ENCODE data around the gene DMD.

DMD gene

DNA sequence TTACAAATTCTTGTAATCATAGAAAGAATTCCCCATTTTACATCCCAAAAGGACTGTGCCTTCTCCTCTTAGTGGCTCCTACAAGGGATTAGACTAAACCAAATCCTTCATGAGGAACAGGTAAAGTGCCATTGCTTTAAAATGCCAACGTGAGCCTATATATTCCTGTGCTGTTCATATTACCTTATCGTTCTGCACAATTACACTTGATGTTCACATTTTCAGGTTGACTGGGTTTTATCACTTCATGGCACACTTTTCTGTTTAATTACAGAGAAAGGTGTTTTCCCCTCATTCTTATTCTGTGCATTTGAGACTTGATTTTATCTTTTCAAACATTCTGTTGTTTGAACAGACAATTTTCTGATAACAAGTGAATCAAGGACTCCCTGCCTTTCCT, 1493.9 kb downstream of the DMD start:
- no peak for TF ChIP-seq SIN3A (IDR thresholded peaks at IDR 0.05; ENCODE audit: borderline replicate concordance, insufficient read depth, low read length)

DNA sequence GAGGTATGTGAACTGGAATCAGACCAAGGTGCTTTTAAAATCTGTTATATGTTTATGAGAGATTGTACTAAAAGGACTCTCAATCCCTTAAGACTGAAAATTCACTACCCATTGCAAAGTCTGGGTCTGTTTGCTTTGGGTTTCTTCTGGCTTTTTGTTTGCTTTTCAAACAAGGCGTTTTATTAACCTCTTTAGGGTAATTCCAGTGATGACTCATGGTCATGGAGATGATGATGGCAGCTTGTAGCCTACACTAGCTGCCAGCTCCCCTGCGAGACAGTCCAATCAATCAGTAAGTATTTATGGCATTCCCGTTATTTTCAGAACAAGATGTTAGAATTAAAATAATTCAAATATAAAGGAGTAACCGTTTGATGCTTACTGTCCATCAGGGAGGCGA, 1495.7 kb downstream of the DMD start:
- TF ChIP-seq, protein P1, sequence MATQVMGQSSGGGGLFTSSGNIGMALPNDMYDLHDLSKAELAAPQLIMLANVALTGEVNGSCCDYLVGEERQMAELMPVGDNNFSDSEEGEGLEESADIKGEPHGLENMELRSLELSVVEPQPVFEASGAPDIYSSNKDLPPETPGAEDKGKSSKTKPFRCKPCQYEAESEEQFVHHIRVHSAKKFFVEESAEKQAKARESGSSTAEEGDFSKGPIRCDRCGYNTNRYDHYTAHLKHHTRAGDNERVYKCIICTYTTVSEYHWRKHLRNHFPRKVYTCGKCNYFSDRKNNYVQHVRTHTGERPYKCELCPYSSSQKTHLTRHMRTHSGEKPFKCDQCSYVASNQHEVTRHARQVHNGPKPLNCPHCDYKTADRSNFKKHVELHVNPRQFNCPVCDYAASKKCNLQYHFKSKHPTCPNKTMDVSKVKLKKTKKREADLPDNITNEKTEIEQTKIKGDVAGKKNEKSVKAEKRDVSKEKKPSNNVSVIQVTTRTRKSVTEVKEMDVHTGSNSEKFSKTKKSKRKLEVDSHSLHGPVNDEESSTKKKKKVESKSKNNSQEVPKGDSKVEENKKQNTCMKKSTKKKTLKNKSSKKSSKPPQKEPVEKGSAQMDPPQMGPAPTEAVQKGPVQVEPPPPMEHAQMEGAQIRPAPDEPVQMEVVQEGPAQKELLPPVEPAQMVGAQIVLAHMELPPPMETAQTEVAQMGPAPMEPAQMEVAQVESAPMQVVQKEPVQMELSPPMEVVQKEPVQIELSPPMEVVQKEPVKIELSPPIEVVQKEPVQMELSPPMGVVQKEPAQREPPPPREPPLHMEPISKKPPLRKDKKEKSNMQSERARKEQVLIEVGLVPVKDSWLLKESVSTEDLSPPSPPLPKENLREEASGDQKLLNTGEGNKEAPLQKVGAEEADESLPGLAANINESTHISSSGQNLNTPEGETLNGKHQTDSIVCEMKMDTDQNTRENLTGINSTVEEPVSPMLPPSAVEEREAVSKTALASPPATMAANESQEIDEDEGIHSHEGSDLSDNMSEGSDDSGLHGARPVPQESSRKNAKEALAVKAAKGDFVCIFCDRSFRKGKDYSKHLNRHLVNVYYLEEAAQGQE (IDR thresholded peaks at IDR 0.05; ENCODE audit: insufficient read depth in 1 of 2, low read depth in 2 of 2, low read length in 2 of 2), result no peak
- TF ChIP-seq TAF1 (IDR thresholded peaks at IDR 0.05; ENCODE audit: borderline replicate concordance, insufficient read depth, low read length) (no peak), POLR2AphosphoS5 (IDR thresholded peaks at IDR 0.05; ENCODE audit: low read depth, low read length) (no peak), FOXP2 (optimal IDR thresholded peaks at IDR 0.05; ENCODE audit: borderline replicate concordance, extremely low read depth, extremely low read length, insufficient read depth) (no peak), SIN3A (IDR thresholded peaks at IDR 0.05; ENCODE audit: borderline replicate concordance, insufficient read depth, low read length) (no peak)

DNA sequence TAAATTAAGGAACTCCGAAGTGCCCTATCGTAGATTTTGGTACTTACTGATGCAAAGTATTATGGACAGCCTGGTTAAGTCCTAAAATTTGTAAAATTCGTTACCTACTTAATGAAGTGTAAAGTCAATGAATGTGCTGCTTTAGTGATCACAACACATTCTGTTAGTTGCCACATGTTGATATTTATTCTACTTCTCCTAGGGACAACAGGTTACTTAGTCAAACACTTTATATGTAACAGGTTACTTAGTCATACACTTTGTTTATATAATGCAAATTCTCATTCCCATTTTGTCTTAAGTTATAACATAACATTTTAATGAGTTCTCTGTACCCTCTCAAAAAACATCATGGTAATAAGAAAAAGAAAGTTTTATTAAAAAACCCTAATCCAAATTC, 1496.6 kb downstream of the DMD start:
- TF ChIP-seq SIN3A (IDR thresholded peaks at IDR 0.05; ENCODE audit: borderline replicate concordance, insufficient read depth, low read length), result no peak
- TF ChIP-seq POLR2AphosphoS5 (IDR thresholded peaks at IDR 0.05; ENCODE audit: low read depth, low read length), result no peak
- no peak for TF ChIP-seq FOXP2 (optimal IDR thresholded peaks at IDR 0.05; ENCODE audit: borderline replicate concordance, extremely low read depth, extremely low read length, insufficient read depth)
- TF ChIP-seq, protein P1 (IDR thresholded peaks at IDR 0.05; ENCODE audit: insufficient read depth in 1 of 2, low read depth in 2 of 2, low read length in 2 of 2), result no peak
- no peak for TF ChIP-seq TAF1 (IDR thresholded peaks at IDR 0.05; ENCODE audit: borderline replicate concordance, insufficient read depth, low read length)

DNA sequence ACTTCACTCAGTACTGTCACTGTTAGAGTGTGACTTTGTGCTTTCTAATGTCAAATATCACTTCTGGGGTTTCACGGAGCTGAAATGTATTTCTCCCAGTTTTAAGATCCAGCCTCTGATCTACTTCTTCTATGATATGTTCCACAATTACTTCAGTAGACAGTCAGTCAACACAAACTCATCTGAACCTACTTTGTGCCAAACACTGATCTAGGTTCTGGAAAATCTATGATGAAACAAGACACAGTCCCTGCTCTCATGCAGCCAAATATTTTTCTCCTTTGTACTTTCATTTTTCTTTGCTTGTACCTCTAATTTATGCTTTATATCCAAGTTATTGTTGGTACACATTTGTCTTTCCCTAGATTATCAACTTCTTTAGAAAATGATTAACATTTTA, 1498.2 kb downstream of the DMD start:
- TF ChIP-seq POLR2AphosphoS5 (IDR thresholded peaks at IDR 0.05; ENCODE audit: low read depth, low read length) (no peak), SIN3A (IDR thresholded peaks at IDR 0.05; ENCODE audit: borderline replicate concordance, insufficient read depth, low read length) (no peak), TAF1 (IDR thresholded peaks at IDR 0.05; ENCODE audit: borderline replicate concordance, insufficient read depth, low read length) (no peak), FOXP2 (optimal IDR thresholded peaks at IDR 0.05; ENCODE audit: borderline replicate concordance, extremely low read depth, extremely low read length, insufficient read depth) (no peak)
- TF ChIP-seq, protein P1 (IDR thresholded peaks at IDR 0.05; ENCODE audit: insufficient read depth in 1 of 2, low read depth in 2 of 2, low read length in 2 of 2), result no peak

DNA sequence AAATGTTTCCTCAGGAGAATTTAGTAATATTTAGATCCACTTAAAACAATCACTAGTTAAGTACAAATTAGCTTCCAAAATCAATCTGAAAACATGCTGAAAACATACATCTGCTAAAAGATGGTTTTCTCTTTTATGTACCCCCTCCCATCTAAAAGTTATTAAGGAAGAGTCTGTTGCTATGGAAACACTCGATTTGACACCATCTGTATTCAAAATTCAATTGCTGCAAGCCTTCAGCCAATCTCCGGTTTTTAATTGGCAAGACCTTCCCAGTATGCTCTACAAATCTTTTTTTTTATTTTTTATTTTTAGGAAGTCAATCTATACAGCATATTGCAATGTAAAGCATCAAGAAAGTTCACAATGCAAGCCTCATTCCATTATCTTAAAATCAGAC, 1500.2 kb downstream of the DMD start:
- TF ChIP-seq SIN3A (IDR thresholded peaks at IDR 0.05; ENCODE audit: borderline replicate concordance, insufficient read depth, low read length) (no peak), TAF1 (IDR thresholded peaks at IDR 0.05; ENCODE audit: borderline replicate concordance, insufficient read depth, low read length) (no peak), POLR2AphosphoS5 (IDR thresholded peaks at IDR 0.05; ENCODE audit: low read depth, low read length) (no peak), FOXP2 (optimal IDR thresholded peaks at IDR 0.05; ENCODE audit: borderline replicate concordance, extremely low read depth, extremely low read length, insufficient read depth) (no peak)
- TF ChIP-seq, protein P1 (IDR thresholded peaks at IDR 0.05; ENCODE audit: insufficient read depth in 1 of 2, low read depth in 2 of 2, low read length in 2 of 2), result no peak
